ENCODE results near the gene DNAJC17.

Gene DNAJC17

DNA sequence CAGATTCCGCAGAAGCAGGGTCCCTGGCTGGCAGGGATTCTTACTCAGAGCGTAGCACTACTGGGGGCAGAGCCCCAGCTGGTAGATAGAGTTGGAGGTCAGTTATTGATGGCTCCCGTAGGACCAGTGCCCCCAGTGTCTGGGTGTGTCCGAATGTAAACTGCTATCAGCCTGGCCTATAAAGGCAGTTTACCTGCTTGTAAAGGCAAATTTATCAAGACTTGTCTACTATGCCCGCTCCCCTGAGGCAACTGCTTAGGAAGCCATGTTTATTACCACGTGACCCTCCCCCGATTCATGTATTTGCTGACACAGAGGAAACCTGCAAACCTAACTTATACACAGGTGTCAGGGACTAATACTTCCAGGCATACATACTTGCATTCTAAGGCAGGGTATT, 21.8 kb upstream of the DNAJC17 start:
- no peak for DNase-seq

DNA sequence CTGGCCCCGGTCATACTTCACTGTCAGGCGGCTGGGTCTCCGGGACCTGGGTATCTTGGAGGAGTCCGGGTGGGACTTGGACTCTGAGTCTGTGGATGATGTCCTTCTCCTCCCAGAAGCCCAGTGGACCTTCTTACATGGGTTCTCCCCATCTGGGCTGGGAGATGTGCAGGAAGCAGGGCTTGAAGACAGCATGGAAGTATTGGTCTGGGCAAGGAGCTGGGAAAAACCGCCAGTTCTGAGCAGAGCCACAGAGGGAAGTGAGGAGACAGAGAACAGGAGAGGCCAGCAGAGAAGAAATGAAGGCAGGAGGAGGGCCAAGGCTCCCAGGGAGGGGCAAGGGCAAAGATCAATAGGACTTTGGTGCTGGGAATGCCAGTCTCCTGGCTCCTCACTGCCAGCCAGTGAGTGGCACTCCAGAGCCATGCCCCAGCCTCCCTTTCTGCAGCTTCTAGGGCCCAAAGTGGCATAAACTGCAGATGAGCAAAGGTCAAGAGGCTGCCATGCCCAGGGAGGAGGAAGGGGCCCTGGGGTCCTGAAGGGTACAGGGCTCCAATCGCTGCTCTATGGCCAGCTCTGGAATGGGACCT, 21.3 kb upstream of the DNAJC17 start, which contains the start of gene PPP1R14D:
Gene PPP1R14D (minus strand): TSS at position 262 of the 590 bp plus-strand sequence. CDS start 67 bp downstream, at position 195.
- no peak for DNase-seq

DNA sequence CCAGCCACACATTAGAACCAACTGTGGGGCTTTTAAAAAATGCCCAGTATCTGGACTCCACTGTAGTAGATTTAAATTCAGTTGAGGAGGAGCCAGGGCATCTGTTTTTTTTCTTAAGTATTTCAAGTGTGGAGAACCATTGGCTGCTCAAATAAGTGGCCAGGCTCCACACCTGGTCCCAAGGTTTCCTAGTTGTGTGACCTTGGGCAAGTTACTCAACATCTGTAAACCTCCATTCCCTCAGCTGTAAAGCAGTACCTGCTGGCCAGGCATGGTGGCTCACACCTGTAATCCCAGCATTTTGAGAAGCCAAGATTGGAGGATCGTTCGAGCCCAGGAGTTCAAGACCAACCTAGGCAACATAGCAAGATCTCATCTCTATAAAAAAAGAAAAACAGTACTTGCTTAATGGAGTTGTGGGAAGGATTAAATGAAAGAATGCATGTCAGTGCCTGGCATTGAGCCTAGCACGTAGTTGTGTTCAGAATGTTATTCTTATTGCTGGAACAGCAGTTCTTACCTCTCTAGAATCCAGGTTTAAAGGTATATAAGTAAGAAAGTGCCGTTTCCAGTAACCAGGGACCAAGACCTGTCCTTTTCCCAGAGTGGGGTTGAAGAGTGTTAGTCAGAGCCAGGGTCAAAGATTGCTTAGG, 19.3 kb upstream of the DNAJC17 start:
- no peak for DNase-seq

DNA sequence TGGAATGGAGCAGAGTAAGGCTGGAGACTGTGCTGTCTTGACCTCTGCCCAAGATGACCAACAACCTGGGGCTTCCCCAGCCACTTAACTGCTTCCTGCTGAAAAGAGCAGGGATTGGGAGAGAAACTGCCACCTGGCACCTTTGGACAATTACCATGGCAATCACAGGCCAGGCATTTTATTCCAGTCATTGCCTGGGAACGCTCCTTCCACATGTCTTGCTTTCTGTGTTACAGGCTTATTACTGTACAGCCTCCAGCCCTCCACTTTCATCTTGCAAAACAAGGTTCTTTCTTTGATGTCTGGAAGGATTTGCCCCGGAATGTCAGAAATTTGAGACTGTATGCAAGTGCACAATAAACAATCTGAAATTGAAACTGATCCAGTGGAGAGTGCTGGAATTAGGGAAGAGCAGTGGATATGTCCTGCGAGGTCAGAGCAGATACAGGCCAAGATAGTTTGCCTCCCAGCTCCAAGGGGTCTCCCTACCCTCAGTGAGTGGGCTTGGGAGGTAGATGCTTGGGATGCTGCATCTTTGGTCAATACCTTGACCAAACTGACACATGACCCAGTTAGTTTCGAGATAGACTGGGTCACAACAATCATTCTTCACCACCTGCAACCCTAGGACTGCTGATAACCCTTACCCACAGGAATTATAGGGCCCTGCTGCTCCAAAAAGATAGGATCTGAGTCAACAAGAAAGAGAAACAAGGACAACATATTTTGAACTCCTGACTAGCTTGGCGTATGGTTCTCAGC, 18.6 kb upstream of the DNAJC17 start:
- DNase-seq, result no peak

DNA sequence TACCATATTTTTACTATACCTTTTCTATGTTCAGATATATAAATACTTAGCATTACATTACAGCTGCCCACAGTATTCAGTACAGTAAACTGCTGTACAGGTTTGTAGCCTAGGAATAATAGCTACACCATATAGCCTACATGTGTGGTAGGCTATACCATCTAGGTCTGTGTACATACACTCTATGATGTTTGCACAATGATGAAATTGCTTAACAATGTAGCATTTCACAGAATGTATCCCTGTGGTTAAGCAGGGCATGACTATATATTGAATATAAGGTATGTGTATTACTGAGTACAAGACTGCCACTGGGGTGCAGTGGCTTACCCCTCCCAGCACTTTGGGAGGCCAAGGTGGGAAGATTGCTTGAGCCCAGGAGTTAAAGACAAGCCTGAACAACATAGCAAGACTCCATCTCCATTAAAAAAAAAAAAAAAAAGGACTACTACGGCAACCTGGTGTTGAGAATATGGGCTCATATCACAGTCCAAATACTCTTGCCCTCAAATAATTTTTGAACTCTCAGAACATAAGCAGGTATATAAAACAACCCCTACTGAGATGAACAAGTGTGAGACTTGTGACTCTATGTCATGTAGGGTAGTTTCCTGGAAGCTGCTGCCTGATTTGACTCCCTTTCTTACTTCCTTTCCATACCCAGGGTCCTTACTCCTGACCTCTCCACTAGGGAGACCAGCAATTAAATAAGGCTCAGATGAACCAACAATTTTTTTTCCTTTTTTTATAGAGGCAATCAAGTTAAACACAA, 16.5 kb upstream of the DNAJC17 start:
- no peak for DNase-seq

DNA sequence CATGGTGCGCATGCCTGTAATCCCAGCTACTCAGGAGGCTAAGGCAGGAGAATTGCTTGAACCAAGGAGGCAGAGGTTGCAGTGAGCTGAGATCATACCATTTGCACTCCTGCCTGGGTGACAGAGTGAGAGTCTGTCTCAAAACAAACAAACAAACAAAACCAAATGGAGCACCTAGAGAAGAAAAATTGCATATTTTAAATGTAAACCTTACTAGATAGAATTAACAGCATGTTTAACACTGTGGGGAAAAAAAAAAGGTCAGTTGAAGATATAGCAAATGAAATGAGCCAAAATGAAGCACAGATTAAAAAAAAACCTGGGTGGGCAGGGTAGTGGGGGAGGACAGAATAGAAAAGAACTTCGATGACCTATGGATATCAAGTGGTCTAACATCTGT, 13.9 kb upstream of the DNAJC17 start:
- no peak for DNase-seq

DNA sequence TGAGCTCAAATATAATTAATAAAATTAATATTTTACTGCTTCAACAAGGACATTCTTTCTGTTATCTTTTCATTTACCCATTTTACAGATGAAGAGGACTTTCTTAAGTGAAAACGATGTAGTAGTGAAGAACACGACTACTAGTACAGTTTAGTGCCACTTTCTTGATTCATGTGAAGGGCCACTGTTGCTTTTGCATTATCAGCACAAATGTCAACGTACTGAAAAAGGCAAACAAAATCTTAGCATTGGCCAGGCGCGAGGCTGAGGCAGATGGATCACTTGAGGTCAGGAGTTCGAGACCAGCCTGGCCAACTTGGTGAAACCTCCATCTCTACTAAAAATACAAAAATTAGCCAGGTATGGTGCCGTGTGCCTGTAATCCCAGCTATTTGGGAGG, 11.8 kb upstream of the DNAJC17 start:
- DNase-seq, result no peak

DNA sequence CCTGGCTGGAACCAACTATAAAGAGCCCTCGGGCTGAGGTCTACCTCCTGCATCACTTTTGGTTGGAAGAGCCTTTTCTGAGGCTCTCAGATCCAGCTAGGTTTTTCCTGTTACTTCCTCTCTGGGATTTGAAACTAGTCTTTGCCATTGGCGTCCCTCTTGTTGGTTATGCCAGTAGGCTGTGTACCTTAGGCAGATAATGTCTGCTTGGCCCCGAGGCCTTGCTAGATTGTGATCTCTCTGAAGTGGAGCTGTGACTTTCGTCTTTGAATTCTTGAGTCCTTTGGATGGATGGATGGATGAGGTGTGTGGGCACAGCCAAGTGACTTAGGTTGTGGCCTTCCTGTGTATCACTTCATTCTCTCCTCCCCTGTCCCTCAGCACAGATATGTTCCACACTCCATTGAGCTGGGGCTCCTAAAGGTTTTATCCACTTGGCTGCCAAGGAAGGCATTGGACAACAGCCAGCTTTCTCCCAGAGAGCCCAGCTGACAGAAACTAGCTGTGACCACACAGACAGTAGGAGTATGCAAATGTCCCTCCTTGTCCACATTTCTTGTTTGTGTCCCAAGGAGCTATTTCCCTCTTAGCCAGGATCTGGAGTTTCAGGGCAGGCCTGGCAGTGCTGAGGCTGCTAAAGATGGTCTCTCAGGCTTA, 7.9 kb upstream of the DNAJC17 start:
- no peak for DNase-seq

DNA sequence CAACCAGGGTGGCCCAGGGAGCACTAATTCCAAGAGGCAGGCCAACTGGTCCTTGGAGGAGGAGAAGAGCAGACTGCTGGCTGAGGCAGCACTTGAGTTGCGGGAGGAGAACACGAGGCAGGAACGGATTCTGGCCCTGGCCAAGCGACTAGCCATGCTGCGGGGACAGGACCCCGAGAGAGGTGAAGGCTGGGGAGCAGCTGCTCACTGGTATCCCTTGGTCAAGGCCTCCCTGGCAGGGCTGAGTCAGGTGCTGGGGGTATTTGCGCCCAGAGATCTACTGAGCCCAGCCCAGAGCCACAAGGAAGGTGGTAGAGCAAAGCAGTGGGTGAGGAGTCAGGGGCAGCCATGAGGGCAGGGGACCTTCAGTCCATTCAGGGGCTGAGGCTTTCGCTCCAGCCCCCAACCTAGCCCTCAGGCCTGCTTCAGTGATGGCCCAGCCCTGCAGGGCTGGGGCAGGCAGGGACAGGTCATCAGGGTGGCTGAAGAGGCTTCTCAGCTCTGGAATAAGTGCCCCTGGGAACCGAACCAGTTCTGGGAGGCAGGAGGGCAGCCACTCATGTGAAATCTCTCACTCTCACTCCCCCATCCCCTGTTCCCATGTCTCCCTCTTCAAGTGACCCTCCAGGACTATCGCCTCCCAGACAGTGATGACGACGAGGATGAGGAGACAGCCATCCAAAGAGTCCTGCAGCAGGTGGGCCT, 5.6 kb upstream of the DNAJC17 start:
- no peak for DNase-seq

DNA sequence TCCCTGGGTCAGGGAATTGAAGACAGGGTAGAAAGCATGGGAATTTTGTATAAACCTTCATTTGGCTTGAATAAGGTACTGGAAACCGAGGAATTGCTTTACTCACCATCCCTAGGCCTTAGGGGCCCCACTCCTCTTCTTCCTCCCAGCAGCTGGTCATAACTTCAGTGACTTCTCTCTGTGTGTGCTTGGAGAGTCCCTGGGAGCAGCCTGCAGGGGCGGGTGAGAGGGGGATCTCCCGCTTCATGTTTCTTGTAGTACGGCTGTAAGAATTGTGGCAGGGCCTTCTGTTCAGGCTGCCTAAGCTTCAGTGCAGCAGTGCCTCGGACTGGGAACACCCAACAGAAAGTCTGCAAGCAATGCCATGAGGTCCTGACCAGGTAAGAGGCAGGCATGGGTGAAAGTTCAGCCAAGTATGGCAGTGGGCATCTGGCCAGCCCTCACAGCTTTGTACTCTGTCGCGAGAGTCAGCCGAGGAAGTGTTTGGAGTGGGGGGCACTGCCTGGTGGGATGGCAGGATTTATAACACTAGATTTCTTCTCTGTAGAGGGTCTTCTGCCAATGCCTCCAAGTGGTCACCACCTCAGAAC, 1.7 kb upstream of the DNAJC17 start:
- no peak for DNase-seq

DNA sequence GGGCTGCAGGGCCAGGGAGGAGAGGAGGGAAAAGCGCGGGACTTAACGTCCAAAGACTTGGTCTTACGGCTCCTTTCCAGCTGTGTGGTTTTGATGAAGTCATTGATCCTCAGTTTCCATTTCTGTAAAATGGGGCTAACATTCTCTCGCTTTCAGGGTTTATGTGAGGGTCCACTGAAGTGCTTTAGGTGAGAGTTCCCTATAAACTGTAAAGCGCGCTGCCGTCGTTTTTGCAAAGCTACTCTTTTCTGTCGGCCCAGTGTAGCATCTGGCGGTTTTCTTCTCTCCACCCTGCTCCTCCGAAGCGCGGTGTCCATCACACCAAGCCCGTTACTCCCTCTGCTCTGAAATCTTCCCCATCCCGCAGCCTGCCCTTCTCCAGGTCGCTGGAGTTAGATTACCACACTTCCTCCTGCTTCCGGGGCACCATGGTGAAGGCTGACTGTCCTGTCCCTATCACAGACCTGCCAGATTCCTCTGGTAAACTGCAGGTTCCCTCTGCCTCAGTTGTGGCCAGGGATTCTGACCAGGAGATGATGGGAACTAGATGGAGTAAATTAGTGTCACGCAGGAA, 702 bp upstream of the DNAJC17 start:
- peak; percentile 8 for DNase-seq

DNA sequence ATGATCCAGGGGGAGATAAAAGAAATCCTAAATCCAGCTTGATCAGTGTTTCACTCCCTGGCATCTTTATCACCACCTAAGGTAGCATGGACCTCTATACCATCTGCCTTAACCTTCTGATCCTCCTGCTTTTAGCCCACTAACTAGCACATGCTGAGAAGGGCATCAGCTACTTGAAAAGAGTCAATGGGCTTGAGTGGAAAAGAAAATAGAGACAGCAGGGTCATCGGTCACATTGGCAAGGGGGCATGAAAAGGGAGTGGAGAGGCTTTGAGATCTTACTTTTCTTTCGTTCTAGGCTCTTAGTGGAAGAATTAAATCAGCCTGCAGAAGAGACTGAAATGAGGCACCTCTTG, 623 bp downstream of the DNAJC17 start:
- DNase-seq, result no peak

DNA sequence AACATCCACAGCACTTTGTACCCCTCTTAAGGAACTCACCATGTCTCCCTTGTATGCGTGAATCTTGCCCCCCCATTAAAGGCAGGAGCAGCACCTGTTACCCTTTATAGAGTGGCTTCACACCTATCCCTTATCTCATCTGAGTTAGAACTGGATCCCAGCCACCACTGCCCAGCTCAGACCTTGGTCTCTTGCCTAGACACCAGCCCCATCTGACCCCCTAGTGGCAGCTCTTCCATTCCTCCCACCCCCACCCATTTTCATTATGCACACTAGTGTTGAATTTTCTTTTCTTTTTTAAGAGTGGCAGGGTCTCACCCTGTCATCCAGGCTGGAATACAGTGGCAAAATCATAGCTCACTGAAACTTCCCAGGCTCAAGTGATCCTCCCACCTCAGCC, 3.6 kb downstream of the DNAJC17 start:
- DNase-seq, result no peak

DNA sequence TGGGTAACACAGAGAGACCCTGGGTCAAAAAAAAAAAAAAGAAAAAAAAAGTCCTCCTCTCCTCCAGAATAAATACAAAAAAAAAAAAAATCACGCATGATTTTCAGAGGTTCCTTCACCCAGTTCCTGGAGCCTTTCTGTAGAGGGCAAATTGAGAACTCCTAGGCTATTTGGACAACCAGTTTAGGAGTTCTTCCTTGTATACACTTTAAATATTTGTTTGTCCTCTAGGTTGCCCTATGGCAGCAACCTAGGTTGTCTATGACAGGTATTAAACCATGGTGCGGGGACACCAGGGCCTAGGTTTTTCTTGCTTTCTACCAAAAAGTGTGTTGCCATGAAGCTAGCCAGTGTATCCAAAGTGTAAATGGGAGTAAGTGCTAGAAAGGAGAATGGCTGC, 4.2 kb downstream of the DNAJC17 start:
- DNase-seq, result no peak

DNA sequence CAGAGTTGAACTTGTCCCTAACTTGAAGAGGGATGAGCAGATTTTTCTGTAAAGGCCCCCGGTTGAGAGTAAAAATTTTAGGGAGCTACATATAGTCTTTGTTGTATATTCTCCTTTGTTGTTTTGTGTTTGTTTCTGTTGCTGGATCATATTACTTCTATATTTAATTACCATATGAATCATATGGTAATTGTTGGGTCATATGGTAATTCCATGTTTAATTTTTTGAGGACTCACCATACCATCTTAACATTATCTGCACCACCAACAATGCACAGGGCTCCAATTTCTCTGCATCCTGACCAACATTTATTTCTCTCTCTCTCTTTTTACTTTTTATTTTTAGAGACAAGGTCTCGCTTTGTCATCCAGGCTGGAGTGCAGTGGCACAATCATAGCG, 7.8 kb downstream of the DNAJC17 start:
- no peak for DNase-seq

DNA sequence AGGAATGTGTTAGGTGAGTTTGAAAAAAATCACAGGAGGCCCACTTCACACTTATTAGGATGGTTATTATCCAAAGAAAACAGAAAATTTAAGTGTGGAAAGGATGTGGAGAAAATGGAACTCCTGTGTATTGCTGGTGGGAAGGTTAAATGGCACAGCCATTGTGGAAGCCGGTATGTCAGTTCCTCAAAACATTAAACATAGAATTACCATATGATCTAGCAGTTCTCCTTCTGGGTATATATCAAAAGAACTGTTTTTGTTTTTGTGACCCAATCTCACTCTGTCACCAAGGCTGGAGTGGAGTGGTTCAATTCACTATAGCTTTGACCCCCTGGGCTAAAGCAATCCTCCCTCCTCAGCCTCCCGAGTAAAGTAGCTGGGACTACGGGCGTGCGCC, 10.8 kb downstream of the DNAJC17 start:
- no peak for DNase-seq

DNA sequence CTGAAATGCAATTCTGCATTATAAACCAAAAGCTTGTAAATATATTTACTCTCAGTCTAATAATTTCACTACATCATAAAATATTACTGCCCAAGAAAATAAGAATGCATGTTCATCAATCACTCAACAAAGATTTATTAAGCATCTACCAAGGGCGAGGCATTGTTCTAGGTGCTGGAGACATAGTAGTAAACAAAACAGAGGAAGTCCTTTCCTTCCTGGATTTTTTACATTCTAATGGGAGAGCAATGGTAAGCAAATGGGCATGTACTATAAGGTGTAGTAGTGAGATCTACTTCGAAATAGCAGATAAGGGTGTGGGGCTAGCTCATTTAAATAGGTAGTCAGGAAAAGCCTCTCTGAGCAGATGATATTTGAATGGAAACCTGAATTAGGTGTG, 11.2 kb downstream of the DNAJC17 start:
- DNase-seq, result no peak

DNA sequence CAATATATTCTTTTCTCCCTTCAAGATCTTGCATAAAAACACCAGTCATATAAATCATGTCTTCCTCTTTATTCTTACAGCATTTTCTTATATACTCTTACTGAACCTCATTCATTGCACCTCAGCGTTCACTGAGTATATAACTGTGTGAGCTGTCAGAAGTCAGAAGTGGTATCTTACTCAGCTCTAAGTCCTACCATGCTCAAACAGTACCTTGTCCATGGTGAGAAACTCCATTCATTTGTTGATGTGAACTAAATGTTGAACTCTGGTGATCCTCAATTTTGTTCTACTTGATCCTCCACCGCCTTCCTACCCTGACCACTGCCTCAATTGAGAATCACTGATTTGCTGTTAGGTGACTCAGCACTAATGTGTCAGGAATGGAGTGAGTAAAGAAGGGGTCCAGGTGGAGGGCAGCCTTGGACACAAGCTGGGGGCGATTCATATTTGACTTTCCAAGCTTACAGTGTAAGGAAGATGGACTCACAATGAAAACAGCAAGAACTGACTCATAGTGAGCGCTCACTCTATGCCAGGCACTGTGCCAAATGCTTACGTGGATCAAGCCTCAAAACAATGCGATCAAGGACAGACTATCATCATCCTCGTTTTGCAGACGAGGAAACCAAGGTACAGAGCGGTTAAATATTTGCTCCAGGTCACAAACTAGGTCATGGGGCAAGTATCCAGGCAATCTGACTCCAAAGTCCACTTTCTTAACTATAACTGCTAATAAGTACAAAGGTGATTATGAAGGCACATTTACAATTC, 13.9 kb downstream of the DNAJC17 start:
- DNase-seq, result peak; percentile 47

DNA sequence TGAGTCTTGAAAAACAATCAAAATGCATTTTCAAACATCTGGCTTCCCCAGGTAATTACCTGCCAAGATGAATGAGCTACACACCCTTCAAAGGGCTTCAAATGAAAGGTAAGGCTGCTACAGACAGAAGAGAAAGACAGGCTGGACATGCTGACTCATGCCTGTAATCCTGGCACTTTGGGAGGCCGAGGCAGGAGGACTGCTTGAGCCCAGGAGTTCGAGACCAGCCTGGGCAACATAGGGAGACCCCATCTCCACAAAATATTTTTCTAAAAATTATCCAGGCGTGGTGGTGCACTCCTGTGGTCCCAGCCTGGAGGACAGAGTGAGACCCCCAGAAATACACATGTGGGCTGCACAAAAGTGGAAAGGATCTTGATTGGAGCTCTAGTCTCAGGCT, 14.9 kb downstream of the DNAJC17 start:
- DNase-seq, result no peak

DNA sequence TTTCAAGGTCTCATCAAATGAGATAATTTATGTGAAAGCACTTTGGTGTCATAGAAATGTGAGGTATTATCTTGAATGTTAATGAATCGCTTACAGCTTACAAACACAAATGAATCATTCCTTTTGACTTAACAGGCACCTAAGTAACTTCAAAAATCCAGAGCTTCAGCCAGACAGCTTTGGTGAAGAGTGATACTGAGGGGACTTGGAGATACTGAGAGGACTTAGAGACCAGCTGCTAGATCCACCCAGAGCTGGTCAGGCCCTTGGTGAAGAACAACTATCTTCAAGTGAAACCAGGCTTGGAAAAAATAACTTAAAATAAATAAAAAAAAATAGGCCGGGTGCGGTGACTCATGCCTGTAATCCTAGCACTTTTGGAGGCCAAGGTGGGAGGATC, 16.6 kb downstream of the DNAJC17 start:
- DNase-seq, result no peak

DNA sequence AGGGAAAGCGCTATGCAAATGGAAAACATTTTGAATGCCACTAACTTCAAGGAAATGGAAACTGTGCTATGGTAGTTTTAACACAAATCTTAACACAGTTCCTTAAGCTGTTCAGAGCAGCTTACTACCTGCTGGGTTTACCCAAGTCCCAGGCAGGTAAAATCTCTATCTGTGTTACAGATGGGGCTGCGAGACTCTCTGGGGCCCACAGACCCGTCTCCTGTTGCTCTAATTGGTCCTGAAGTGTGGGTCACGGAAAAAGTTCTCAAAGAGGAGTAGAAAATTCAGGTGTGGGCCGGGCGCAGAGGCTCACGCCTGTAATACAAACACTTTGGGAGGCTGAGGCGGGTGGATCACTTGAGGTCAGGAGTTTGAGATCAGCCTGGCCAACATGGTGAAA, 17.3 kb downstream of the DNAJC17 start:
- DNase-seq, result no peak
